Measurements from ENCODE around the gene DHX32.

The DHX32 gene

GRCh38 chr10:125824736-125825135 lies 56.4 kb downstream of the DHX32 start:
- H3K36me3 ChIP-seq (ENCODE audit: control insufficient read depth, insufficient read depth, low read length): peaks cover 15% of the 10 kb centered on the region; the same call in 1 of the 2 replicates

GRCh38 chr10:125823663-125824251 lies 57.3 kb downstream of the DHX32 start:
- peak overlapping the region; percentile 55 for H3K4me3 ChIP-seq (ENCODE audit: low read length)
- no peaks in the 10 kb centered on the region for H3K9me3 ChIP-seq (ENCODE audit: control insufficient read depth, insufficient read depth, low read length)
- peaks cover 12% of the 10 kb centered on the region; the same call in 1 of the 2 replicates for H3K36me3 ChIP-seq (ENCODE audit: control insufficient read depth, insufficient read depth, low read length)
- no CpG with 5 or more reads among the region's 20 CpGs for WGBS (ENCODE audit: insufficient coverage, insufficient read length)
- no peaks in the 10 kb centered on the region for H3K4me1 ChIP-seq (ENCODE audit: control insufficient read depth, insufficient read depth, low read length)
- H3K27ac ChIP-seq (ENCODE audit: low read length): no peak overlapping the region
- DNase-seq (ENCODE audit: low read depth, low spot score): no peak
- H3K27me3 ChIP-seq (ENCODE audit: control insufficient read depth, insufficient read depth, low read length): no peaks in the 10 kb centered on the region

More at GRCh38 chr10:125824736-125825135, 56.4 kb downstream of the DHX32 start:
- H3K9me3 ChIP-seq (ENCODE audit: control insufficient read depth, insufficient read depth, low read length): no peaks in the 10 kb centered on the region
- WGBS (ENCODE audit: insufficient coverage, insufficient read length): no CpG with 5 or more reads among the region's 1 CpG
- no peaks in the 10 kb centered on the region for H3K4me1 ChIP-seq (ENCODE audit: control insufficient read depth, insufficient read depth, low read length)
- H3K27me3 ChIP-seq (ENCODE audit: control insufficient read depth, insufficient read depth, low read length): no peaks in the 10 kb centered on the region
- no peak for DNase-seq (ENCODE audit: low read depth, low spot score)
- H3K4me3 ChIP-seq (ENCODE audit: low read length): no peak overlapping the region; the same call in 1 of the 2 replicates
- H3K27ac ChIP-seq (ENCODE audit: low read length): no peak overlapping the region

GRCh38 chr10:125822878-125823662 lies 58.0 kb downstream of the DHX32 start, which contains the start of the genes BCCIP and UROS:
Gene BCCIP (plus strand): TSS chr10:125823546. CDS start chr10:125823558, 12 bp downstream.
Gene UROS (minus strand): TSS chr10:125823258. CDS start chr10:125816499, 6,759 bp downstream.
- peaks cover 5% of the 10 kb centered on the region; the same call in 1 of the 2 replicates for H3K36me3 ChIP-seq (ENCODE audit: control insufficient read depth, insufficient read depth, low read length)
- H3K27me3 ChIP-seq (ENCODE audit: control insufficient read depth, insufficient read depth, low read length): no peaks in the 10 kb centered on the region
- WGBS (ENCODE audit: insufficient coverage, insufficient read length): no CpG with 5 or more reads among the region's 74 CpGs
- peak; percentile 61 for DNase-seq (ENCODE audit: low read depth, low spot score)
- H3K4me3 ChIP-seq (ENCODE audit: low read length): peak within 1 kb of the TSS; percentile 55
- no peaks in the 10 kb centered on the region for H3K4me1 ChIP-seq (ENCODE audit: control insufficient read depth, insufficient read depth, low read length)
- H3K27ac ChIP-seq (ENCODE audit: low read length): no peak within 1 kb of the TSS
- H3K9me3 ChIP-seq (ENCODE audit: control insufficient read depth, insufficient read depth, low read length): no peaks in the 10 kb centered on the region

GRCh38 chr10:125820701-125821100 lies 60.4 kb downstream of the DHX32 start:
- no peak for DNase-seq (ENCODE audit: low read depth, low spot score)
- H3K4me1 ChIP-seq (ENCODE audit: control insufficient read depth, insufficient read depth, low read length): no peaks in the 10 kb centered on the region
- H3K27me3 ChIP-seq (ENCODE audit: control insufficient read depth, insufficient read depth, low read length): no peaks in the 10 kb centered on the region
- H3K4me3 ChIP-seq (ENCODE audit: low read length): no peak overlapping the region
- no CpG with 5 or more reads among the region's 1 CpG for WGBS (ENCODE audit: insufficient coverage, insufficient read length)
- no peaks in the 10 kb centered on the region for H3K9me3 ChIP-seq (ENCODE audit: control insufficient read depth, insufficient read depth, low read length)
- H3K36me3 ChIP-seq (ENCODE audit: control insufficient read depth, insufficient read depth, low read length): no peaks in the 10 kb centered on the region
- no peak overlapping the region for H3K27ac ChIP-seq (ENCODE audit: low read length)

GRCh38 chr10:125817337-125817946 lies 63.6 kb downstream of the DHX32 start:
- no CpG with 5 or more reads among the region's 6 CpGs for WGBS (ENCODE audit: insufficient coverage, insufficient read length)
- no peaks in the 10 kb centered on the region for H3K4me1 ChIP-seq (ENCODE audit: control insufficient read depth, insufficient read depth, low read length)
- H3K27me3 ChIP-seq (ENCODE audit: control insufficient read depth, insufficient read depth, low read length): no peaks in the 10 kb centered on the region
- H3K4me3 ChIP-seq (ENCODE audit: low read length): no peak overlapping the region
- peaks cover 2% of the 10 kb centered on the region; the same call in 1 of the 2 replicates for H3K36me3 ChIP-seq (ENCODE audit: control insufficient read depth, insufficient read depth, low read length)
- no peaks in the 10 kb centered on the region for H3K9me3 ChIP-seq (ENCODE audit: control insufficient read depth, insufficient read depth, low read length)
- no peak for DNase-seq (ENCODE audit: low read depth, low spot score)
- H3K27ac ChIP-seq (ENCODE audit: low read length): no peak overlapping the region

- H3K27me3 ChIP-seq (ENCODE audit: control insufficient read depth, insufficient read depth, low read length): no peaks in the 10 kb centered on the region
- no peak overlapping the region for H3K27ac ChIP-seq (ENCODE audit: low read length)
- no peak for DNase-seq (ENCODE audit: low read depth, low spot score)
- WGBS (ENCODE audit: insufficient coverage, insufficient read length): no CpG with 5 or more reads among the region's 4 CpGs
- peaks cover 2% of the 10 kb centered on the region; the same call in 1 of the 2 replicates for H3K36me3 ChIP-seq (ENCODE audit: control insufficient read depth, insufficient read depth, low read length)
- H3K9me3 ChIP-seq (ENCODE audit: control insufficient read depth, insufficient read depth, low read length): no peaks in the 10 kb centered on the region
- H3K4me1 ChIP-seq (ENCODE audit: control insufficient read depth, insufficient read depth, low read length): no peaks in the 10 kb centered on the region
- no peak overlapping the region for H3K4me3 ChIP-seq (ENCODE audit: low read length)
Observed at GRCh38 chr10:125816548-125816947, 64.5 kb downstream of the DHX32 start.

GRCh38 chr10:125815764-125816163 lies 65.3 kb downstream of the DHX32 start:
- Histone ChIP-seq H3K27me3 (ENCODE audit: control insufficient read depth, insufficient read depth, low read length) (no peaks in the 10 kb centered on the region), H3K4me3 (ENCODE audit: low read length) (no peak overlapping the region), H3K4me1 (ENCODE audit: control insufficient read depth, insufficient read depth, low read length) (no peaks in the 10 kb centered on the region), H3K9me3 (ENCODE audit: control insufficient read depth, insufficient read depth, low read length) (no peaks in the 10 kb centered on the region), H3K36me3 (ENCODE audit: control insufficient read depth, insufficient read depth, low read length) (peaks cover 2% of the 10 kb centered on the region; the same call in 1 of the 2 replicates), H3K27ac (ENCODE audit: low read length) (no peak overlapping the region)
- no CpG with 5 or more reads among the region's 1 CpG for WGBS (ENCODE audit: insufficient coverage, insufficient read length)
- DNase-seq (ENCODE audit: low read depth, low spot score): no peak

GRCh38 chr10:125812128-125812750 lies 68.9 kb downstream of the DHX32 start:
- Histone ChIP-seq H3K27me3 (ENCODE audit: control insufficient read depth, insufficient read depth, low read length) (no peaks in the 10 kb centered on the region), H3K4me3 (ENCODE audit: low read length) (no peak overlapping the region), H3K27ac (ENCODE audit: low read length) (no peak overlapping the region), H3K9me3 (ENCODE audit: control insufficient read depth, insufficient read depth, low read length) (no peaks in the 10 kb centered on the region), H3K36me3 (ENCODE audit: control insufficient read depth, insufficient read depth, low read length) (peaks cover 2% of the 10 kb centered on the region; the same call in 1 of the 2 replicates), H3K4me1 (ENCODE audit: control insufficient read depth, insufficient read depth, low read length) (no peaks in the 10 kb centered on the region)
- DNase-seq (ENCODE audit: low read depth, low spot score): no peak
- no CpG with 5 or more reads among the region's 1 CpG for WGBS (ENCODE audit: insufficient coverage, insufficient read length)

- H3K27ac ChIP-seq (ENCODE audit: low read length): no peak overlapping the region
- no peaks in the 10 kb centered on the region for H3K9me3 ChIP-seq (ENCODE audit: control insufficient read depth, insufficient read depth, low read length)
- no CpG with 5 or more reads among the region's 1 CpG for WGBS (ENCODE audit: insufficient coverage, insufficient read length)
- peaks cover 2% of the 10 kb centered on the region; the same call in 1 of the 2 replicates for H3K36me3 ChIP-seq (ENCODE audit: control insufficient read depth, insufficient read depth, low read length)
- DNase-seq (ENCODE audit: low read depth, low spot score): no peak
- no peaks in the 10 kb centered on the region for H3K4me1 ChIP-seq (ENCODE audit: control insufficient read depth, insufficient read depth, low read length)
- H3K27me3 ChIP-seq (ENCODE audit: control insufficient read depth, insufficient read depth, low read length): no peaks in the 10 kb centered on the region
- H3K4me3 ChIP-seq (ENCODE audit: low read length): no peak overlapping the region
Observed at GRCh38 chr10:125811251-125811650, 69.8 kb downstream of the DHX32 start.

- Histone ChIP-seq H3K9me3 (ENCODE audit: control insufficient read depth, insufficient read depth, low read length) (no peaks in the 10 kb centered on the region), H3K4me3 (ENCODE audit: low read length) (no peak overlapping the region), H3K27ac (ENCODE audit: low read length) (no peak overlapping the region), H3K27me3 (ENCODE audit: control insufficient read depth, insufficient read depth, low read length) (no peaks in the 10 kb centered on the region), H3K36me3 (ENCODE audit: control insufficient read depth, insufficient read depth, low read length) (peaks cover 4% of the 10 kb centered on the region), H3K4me1 (ENCODE audit: control insufficient read depth, insufficient read depth, low read length) (no peaks in the 10 kb centered on the region)
- no peak for DNase-seq (ENCODE audit: low read depth, low spot score)
- WGBS (ENCODE audit: insufficient coverage, insufficient read length): no CpG with 5 or more reads among the region's 1 CpG
Observed at GRCh38 chr10:125808047-125808446, 73.0 kb downstream of the DHX32 start.

Data from iPS DF 6.9 (cell line).